Measurements from ENCODE around the gene RPL4. TPM values are rescaled to one million over a fixed set of nuclear protein-coding genes. Genes with fewer than 3 reads are reported as not detected.
"Not testable (repeated sequence)": the region's sequence is repeated elsewhere in the genome, so short reads cannot be mapped to it uniquely, and the experiment has no call there.

Gene RPL4
- total RNA-seq, 1 experiment from 2014 or later, result 5,548 TPM

DNA sequence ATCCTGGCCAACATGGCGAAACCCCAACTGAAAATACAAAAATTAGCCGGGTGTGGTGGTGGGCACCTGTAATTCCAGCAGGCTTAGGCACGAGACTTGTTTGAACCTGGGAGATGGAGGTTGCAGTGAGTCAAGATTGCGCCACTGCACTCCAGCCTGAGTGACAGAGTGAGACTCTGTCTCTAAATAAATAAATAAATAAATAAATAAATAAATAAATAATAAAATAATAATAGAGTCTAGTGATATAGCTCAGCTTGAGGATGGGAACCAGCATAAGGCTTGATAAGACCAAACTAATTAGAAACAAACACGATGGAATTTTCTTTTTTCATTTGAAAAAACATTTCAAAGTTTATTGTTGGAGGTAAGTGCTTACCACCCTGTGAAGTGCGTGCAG lies 43.4 kb downstream of the RPL4 start:
- H4K20me1 ChIP-seq (ENCODE audit: insufficient read depth, low read depth, low read length); H3K27me3 ChIP-seq (ENCODE audit: low read length); H2AFZ ChIP-seq (ENCODE audit: low read length); H3K4me2 ChIP-seq (ENCODE audit: low read depth, low read length, poor library complexity, severe bottlenecking); H3K4me3 ChIP-seq (ENCODE audit: low read length); DNase-seq; H3K9ac ChIP-seq (ENCODE audit: low read length); H3K27ac ChIP-seq (ENCODE audit: low read length); H3K36me3 ChIP-seq (ENCODE audit: insufficient read depth, low read length); H3K9me2 ChIP-seq (replicated peaks; ENCODE audit: insufficient read depth, low read length); H3K9me3 ChIP-seq (ENCODE audit: low read length): not testable (repeated sequence)
- Histone ChIP-seq H3K79me2 (ENCODE audit: low read length) (peaks cover 39% of the 10 kb centered on the region), H3K4me1 (ENCODE audit: low read length) (peaks cover 26% of the 10 kb centered on the region)

DNA sequence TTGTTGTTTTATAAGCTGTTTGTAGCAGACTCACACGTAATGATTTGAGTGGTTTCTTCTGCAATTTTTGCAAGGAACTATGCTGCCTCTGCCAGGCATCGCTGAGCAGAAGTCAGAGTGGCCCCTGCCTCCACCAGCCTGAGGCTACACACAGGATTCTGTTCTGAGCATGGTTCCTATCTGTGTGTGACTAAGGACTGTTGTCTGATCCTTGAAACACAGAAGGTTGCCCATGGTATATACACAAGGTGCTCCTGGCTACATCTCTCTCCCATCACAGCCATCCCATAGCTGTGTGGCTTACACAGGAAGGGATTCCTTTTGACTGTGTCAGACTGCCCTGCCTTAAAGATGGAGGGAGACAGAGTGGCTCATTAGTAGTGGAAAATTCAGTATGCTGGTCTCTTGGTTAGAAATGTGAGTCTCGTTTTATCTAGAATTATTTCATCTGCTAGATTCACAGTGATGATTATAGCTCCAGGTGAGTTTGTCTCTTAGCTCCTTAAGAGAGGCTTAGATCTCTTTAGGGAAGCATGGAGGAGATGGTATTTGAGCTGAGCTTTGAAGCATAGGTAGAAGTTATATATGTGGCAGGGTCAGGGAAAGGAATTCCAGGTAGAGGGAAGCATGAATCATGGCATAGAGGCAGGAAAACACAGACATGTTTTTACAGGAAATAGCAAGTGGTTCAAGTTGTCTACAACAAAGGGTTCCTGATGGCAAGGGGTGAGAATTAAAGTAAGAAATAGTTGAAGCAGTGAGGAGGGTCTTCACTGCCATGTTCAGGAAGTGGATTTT lies 44.6 kb downstream of the RPL4 start:
- H3K4me1 ChIP-seq (ENCODE audit: low read length), result peaks cover 38% of the 10 kb centered on the region
- no peaks in the 10 kb centered on the region for H4K20me1 ChIP-seq (ENCODE audit: insufficient read depth, low read depth, low read length)
- no peak overlapping the region for H3K4me3 ChIP-seq (ENCODE audit: low read length)
- H3K9ac ChIP-seq (ENCODE audit: low read length), result no peak overlapping the region
- no peaks in the 10 kb centered on the region for H3K9me3 ChIP-seq (ENCODE audit: low read length)
- peaks cover 48% of the 10 kb centered on the region for H3K79me2 ChIP-seq (ENCODE audit: low read length)
- H3K9me2 ChIP-seq (replicated peaks; ENCODE audit: insufficient read depth, low read length), result no peaks in the 10 kb centered on the region
- H2AFZ ChIP-seq (ENCODE audit: low read length), result no peak overlapping the region
- DNase-seq, result peak; percentile 44
- peak overlapping the region; percentile 32; the same call in 1 of the 2 replicates for H3K27ac ChIP-seq (ENCODE audit: low read length)
- H3K27me3 ChIP-seq (ENCODE audit: low read length), result no peaks in the 10 kb centered on the region
- no peaks in the 10 kb centered on the region for H3K36me3 ChIP-seq (ENCODE audit: insufficient read depth, low read length)
- H3K4me2 ChIP-seq (ENCODE audit: low read depth, low read length, poor library complexity, severe bottlenecking), result no peak overlapping the region

DNA sequence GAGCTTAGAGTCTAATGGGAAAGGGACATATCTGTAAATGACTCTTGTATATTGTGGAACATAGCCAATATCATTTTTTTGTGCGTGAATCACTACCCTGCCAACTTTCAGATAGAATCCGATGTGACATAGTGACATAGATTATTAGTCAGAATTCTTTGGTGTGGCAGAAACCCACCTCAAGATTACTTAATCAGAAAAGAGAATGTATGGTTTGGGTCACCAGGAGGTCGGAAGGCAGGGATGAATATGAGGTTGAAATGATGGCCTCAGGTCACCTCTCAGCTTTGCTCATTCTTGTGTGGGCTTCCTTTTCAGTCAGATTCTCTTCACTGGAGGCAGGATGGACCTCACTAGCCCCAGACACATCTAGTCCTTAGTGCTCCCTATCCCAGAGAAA lies 48.4 kb downstream of the RPL4 start:
- H3K27ac ChIP-seq (ENCODE audit: low read length), result peak overlapping the region; percentile 90
- no peaks in the 10 kb centered on the region for H3K36me3 ChIP-seq (ENCODE audit: insufficient read depth, low read length)
- H3K9me3 ChIP-seq (ENCODE audit: low read length), result no peaks in the 10 kb centered on the region
- H2AFZ ChIP-seq (ENCODE audit: low read length), result no peak overlapping the region
- peaks cover 63% of the 10 kb centered on the region for H3K4me1 ChIP-seq (ENCODE audit: low read length)
- H3K4me2 ChIP-seq (ENCODE audit: low read depth, low read length, poor library complexity, severe bottlenecking), result peak overlapping the region; percentile 49
- peak overlapping the region; percentile 4; the same call in 1 of the 2 replicates for H3K9ac ChIP-seq (ENCODE audit: low read length)
- no peaks in the 10 kb centered on the region for H4K20me1 ChIP-seq (ENCODE audit: insufficient read depth, low read depth, low read length)
- H3K27me3 ChIP-seq (ENCODE audit: low read length), result no peaks in the 10 kb centered on the region
- H3K79me2 ChIP-seq (ENCODE audit: low read length), result peaks cover 66% of the 10 kb centered on the region
- H3K4me3 ChIP-seq (ENCODE audit: low read length), result 0 out of 2 replicates have a peak overlapping the region, but pooled peaks have one; percentile 4
- no peaks in the 10 kb centered on the region for H3K9me2 ChIP-seq (replicated peaks; ENCODE audit: insufficient read depth, low read length)
- DNase-seq, result no peak

DNA sequence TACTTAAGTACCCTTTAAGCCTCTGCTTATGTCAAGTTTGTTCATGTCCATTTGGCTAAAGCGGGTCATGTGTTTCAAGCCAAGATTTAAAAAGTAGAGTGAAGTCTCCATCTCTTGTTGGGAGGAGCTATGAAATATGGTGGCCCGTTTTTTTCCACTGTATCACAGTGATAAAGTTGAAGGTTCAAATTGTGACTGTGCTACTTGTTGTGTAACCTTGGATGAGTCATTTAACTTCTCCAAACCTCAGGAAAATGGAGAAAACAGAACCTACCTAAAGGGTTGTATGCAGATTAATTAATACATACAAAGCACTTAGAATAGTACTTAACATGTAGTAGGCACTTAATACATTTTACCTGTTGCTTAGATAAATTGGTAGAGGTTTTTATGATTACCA lies 50.5 kb downstream of the RPL4 start:
- Histone ChIP-seq H3K4me2 (ENCODE audit: low read depth, low read length, poor library complexity, severe bottlenecking) (no peak overlapping the region), H3K9me2 (replicated peaks; ENCODE audit: insufficient read depth, low read length) (no peaks in the 10 kb centered on the region), H3K36me3 (ENCODE audit: insufficient read depth, low read length) (peaks cover 2% of the 10 kb centered on the region; the same call in 1 of the 2 replicates), H3K9ac (ENCODE audit: low read length) (no peak overlapping the region), H3K9me3 (ENCODE audit: low read length) (no peaks in the 10 kb centered on the region), H4K20me1 (ENCODE audit: insufficient read depth, low read depth, low read length) (no peaks in the 10 kb centered on the region), H3K27ac (ENCODE audit: low read length) (peak overlapping the region; percentile 15), H3K4me1 (ENCODE audit: low read length) (peaks cover 63% of the 10 kb centered on the region), H2AFZ (ENCODE audit: low read length) (no peak overlapping the region), H3K79me2 (ENCODE audit: low read length) (peaks cover 51% of the 10 kb centered on the region), H3K4me3 (ENCODE audit: low read length) (no peak overlapping the region), H3K27me3 (ENCODE audit: low read length) (no peaks in the 10 kb centered on the region)
- no peak for DNase-seq

DNA sequence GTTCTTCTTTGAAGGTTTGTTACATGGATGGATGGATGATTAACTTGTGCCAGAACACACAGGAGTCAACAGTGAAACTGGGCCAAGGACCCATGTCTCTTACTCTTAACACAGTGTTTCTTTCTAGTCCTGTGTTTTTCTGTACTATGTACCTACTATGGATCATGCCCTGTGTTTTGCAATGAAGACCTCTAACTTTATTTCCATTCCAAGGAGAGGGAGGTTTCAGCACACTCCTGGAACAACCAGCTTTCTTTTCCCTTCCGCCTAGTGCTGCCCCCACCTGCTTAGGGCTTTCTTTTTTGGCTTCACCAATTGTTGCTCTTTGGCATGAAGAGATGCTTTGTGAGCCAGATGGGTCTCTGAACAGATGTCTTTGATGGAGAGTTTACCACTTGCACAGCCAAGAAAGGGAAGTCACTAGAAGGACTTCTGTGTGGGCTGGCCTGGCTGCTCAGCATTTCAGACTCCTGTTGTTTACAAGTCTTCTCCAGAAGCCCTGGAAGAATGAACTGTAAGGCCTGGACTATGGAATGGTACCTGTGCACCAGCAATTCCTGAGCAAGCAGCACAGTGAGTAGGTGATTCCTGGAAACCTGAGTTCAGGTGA lies 51.6 kb downstream of the RPL4 start:
- Histone ChIP-seq H3K79me2 (ENCODE audit: low read length) (peaks cover 47% of the 10 kb centered on the region), H3K4me1 (ENCODE audit: low read length) (peaks cover 55% of the 10 kb centered on the region), H3K36me3 (ENCODE audit: insufficient read depth, low read length) (peaks cover 10% of the 10 kb centered on the region), H3K9me2 (replicated peaks; ENCODE audit: insufficient read depth, low read length) (no peaks in the 10 kb centered on the region), H3K4me2 (ENCODE audit: low read depth, low read length, poor library complexity, severe bottlenecking) (no peak overlapping the region), H2AFZ (ENCODE audit: low read length) (no peak overlapping the region), H3K4me3 (ENCODE audit: low read length) (no peak overlapping the region), H4K20me1 (ENCODE audit: insufficient read depth, low read depth, low read length) (no peaks in the 10 kb centered on the region), H3K27ac (ENCODE audit: low read length) (peak overlapping the region; percentile 57), H3K9me3 (ENCODE audit: low read length) (no peaks in the 10 kb centered on the region), H3K27me3 (ENCODE audit: low read length) (no peaks in the 10 kb centered on the region), H3K9ac (ENCODE audit: low read length) (no peak overlapping the region)
- DNase-seq, result peak; percentile 51

DNA sequence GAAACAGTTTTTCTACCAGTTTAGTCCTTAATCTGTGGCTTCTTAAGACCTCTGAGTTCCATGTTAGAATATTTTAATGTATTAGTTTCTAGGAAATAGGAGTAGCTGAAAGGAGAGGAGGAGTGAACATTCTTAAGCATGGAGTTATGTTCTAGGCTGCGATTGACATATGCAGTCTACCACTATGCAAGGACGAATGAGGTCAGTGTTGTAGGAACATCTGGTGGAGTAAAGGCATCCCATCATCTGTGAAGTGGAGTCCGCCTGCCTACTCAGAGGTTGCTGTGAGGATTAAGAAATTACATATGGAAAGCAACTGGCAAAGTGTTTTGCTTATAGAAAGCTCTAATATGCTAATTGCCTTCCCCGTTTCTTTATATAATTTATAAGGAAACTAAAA lies 52.2 kb downstream of the RPL4 start:
- Histone ChIP-seq H3K9me2 (replicated peaks; ENCODE audit: insufficient read depth, low read length) (no peaks in the 10 kb centered on the region), H3K9me3 (ENCODE audit: low read length) (no peaks in the 10 kb centered on the region), H2AFZ (ENCODE audit: low read length) (no peak overlapping the region), H3K4me3 (ENCODE audit: low read length) (no peak overlapping the region), H3K4me1 (ENCODE audit: low read length) (peaks cover 49% of the 10 kb centered on the region), H3K9ac (ENCODE audit: low read length) (no peak overlapping the region), H3K79me2 (ENCODE audit: low read length) (peaks cover 43% of the 10 kb centered on the region), H3K27me3 (ENCODE audit: low read length) (no peaks in the 10 kb centered on the region), H3K27ac (ENCODE audit: low read length) (peak overlapping the region; percentile 57), H3K36me3 (ENCODE audit: insufficient read depth, low read length) (peaks cover 11% of the 10 kb centered on the region), H4K20me1 (ENCODE audit: insufficient read depth, low read depth, low read length) (no peaks in the 10 kb centered on the region), H3K4me2 (ENCODE audit: low read depth, low read length, poor library complexity, severe bottlenecking) (no peak overlapping the region)
- no peak for DNase-seq

Small RNA genes lying within 50 kb of the gene (small RNA-seq; reads per million reads assigned to genes)
- gene MIR4512 (0.36 reads per million), gene RF01159 (not detected), gene SNORD16 (not detected), gene SNORD18A (not detected), gene SNORD18B (not detected), gene SNORD18C (not detected)

Other genes with a start within 250 kb of the RPL4 start
- gene DIS3L, start 211.3 kb downstream of the RPL4 start, total RNA-seq (2014; rRNA removed; shearing (Covaris generic); ENCODE audit: low replicate concordance), result 25.5 and 40.2 TPM in 2 replicates
- gene TIPIN, start 148.2 kb downstream of the RPL4 start, total RNA-seq (2014; rRNA removed; shearing (Covaris generic); ENCODE audit: low replicate concordance), result 8.4 and 16.5 TPM in 2 replicates
- 38.1 and 46.6 TPM in 2 replicates for gene MAP2K1, start 117.9 kb downstream of the RPL4 start, total RNA-seq (2014; rRNA removed; shearing (Covaris generic); ENCODE audit: low replicate concordance)
- gene SNAPC5, start 7.1 kb downstream of the RPL4 start, total RNA-seq (2014; rRNA removed; shearing (Covaris generic); ENCODE audit: low replicate concordance), result 20.2 and 33.0 TPM in 2 replicates
- 7.4 and 20.8 TPM in 2 replicates for gene ZWILCH, start 471 bp upstream of the RPL4 start, total RNA-seq (2014; rRNA removed; shearing (Covaris generic); ENCODE audit: low replicate concordance)
- gene LCTL, start 61.1 kb upstream of the RPL4 start, total RNA-seq (2014; rRNA removed; shearing (Covaris generic); ENCODE audit: low replicate concordance), result not detected in 2 replicates
- gene SMAD6, start 197.4 kb upstream of the RPL4 start, total RNA-seq (2014; rRNA removed; shearing (Covaris generic); ENCODE audit: low replicate concordance), result 0.89 and 1.8 TPM in 2 replicates

All from Karpas-422 (cell line).